GM23248 (cell line): Measurements from ENCODE around the gene ACTN4. TPM values are rescaled to one million over a fixed set of nuclear protein-coding genes. Genes with fewer than 3 reads are reported as not detected.

ENCODE experiments used
- DNase-seq: peaks from one replicate; pipeline ENCODE4 v3.0.0-alpha.2; 2015
- H2AFZ ChIP-seq: fragments of 200-600 bp; sonication (generic); 2 replicates; pipeline ENCODE4 v1.6.1; 2016; ENCODE audit warnings: antibody characterized with exemption
- H3F3A ChIP-seq: fragments of 200-600 bp; sonication (generic); 2 replicates; pipeline ENCODE4 v1.6.1; 2016; ENCODE audit warnings: mild to moderate bottlenecking, antibody characterized with exemption, mixed run types; ENCODE audit not compliant: insufficient read depth
- H3K27ac ChIP-seq: fragments of 200-600 bp; sonication (generic); 2 replicates; pipeline ENCODE4 v1.5.1; 2016; ENCODE audit warnings: mild to moderate bottlenecking
- H3K27me3 ChIP-seq: fragments of 200-600 bp; sonication (generic); replicated peaks from 2 replicates; pipeline ENCODE4 v1.6.1; 2016; ENCODE audit warnings: mild to moderate bottlenecking; ENCODE audit not compliant: insufficient read depth
- H3K36me3 ChIP-seq: fragments of 200-600 bp; sonication (generic); 2 replicates; pipeline ENCODE4 v1.6.1; 2016; ENCODE audit warnings: low read depth, mild to moderate bottlenecking
- H3K4me1 ChIP-seq: fragments of 200-600 bp; sonication (generic); 2 replicates; pipeline ENCODE4 v1.6.1; 2016; ENCODE audit warnings: mild to moderate bottlenecking; ENCODE audit not compliant: insufficient read depth
- H3K4me2 ChIP-seq: fragments of 200-600 bp; sonication (generic); one replicate; pipeline ENCODE4 v1.6.1; 2016; ENCODE audit warnings: mild to moderate bottlenecking; ENCODE audit not compliant: unreplicated experiment
- H3K4me3 ChIP-seq: fragments of 200-600 bp; sonication (generic); 2 replicates; pipeline ENCODE4 v1.5.1; 2016; ENCODE audit warnings: mild to moderate bottlenecking
- H3K79me2 ChIP-seq: fragments of 200-600 bp; sonication (generic); 2 replicates; pipeline ENCODE4 v1.6.1; 2016; ENCODE audit warnings: mild to moderate bottlenecking; ENCODE audit not compliant: insufficient read depth
- H3K9ac ChIP-seq: fragments of 200-600 bp; sonication (generic); 2 replicates; pipeline ENCODE4 v1.6.1; 2016; ENCODE audit warnings: mild to moderate bottlenecking
- H3K9me2 ChIP-seq: fragments of 200-600 bp; sonication (generic); 2 replicates; pipeline ENCODE4 v1.6.1; 2016; ENCODE audit warnings: mixed run types, mild to moderate bottlenecking, moderate library complexity; ENCODE audit not compliant: insufficient read depth
- H3K9me3 ChIP-seq: fragments of 200-600 bp; sonication (generic); one replicate; pipeline ENCODE4 v1.6.1; 2017; ENCODE audit warnings: low read depth
- H4K20me1 ChIP-seq: fragments of 200-600 bp; sonication (generic); 2 replicates; pipeline ENCODE4 v1.6.0; 2016; ENCODE audit not compliant: insufficient read depth
- EZH2 ChIP-seq: fragments of 200-600 bp; sonication (generic); IDR thresholded peaks from 2 replicates; pipeline ENCODE4 v1.6.1; 2018; ENCODE audit warnings: antibody characterized with exemption, mild to moderate bottlenecking; ENCODE audit not compliant: insufficient read depth, poor library complexity, severe bottlenecking
- EZH2phosphoT487 ChIP-seq: fragments of 200-600 bp; sonication (generic); IDR thresholded peaks from 2 replicates; pipeline ENCODE4 v1.6.1; 2018; ENCODE audit warnings: antibody characterized with exemption, moderate library complexity, mild to moderate bottlenecking, low read depth; ENCODE audit not compliant: insufficient read depth
- WGBS, 2 experiments: methylation state at CpG; one replicate each; pipeline ENCODE4 v1.1.6; 2015 to 2017; ENCODE audit warnings: low lambda C conversion rate in 2 of 2, low coverage in 1 of 2; ENCODE audit errors: missing lambda C conversion rate in 2 of 2; 5-methylcytosine and 5-hydroxymethylcytosine counted together
- in situ Hi-C: fragments of 300-500 bp; cut with MboI; formaldehyde crosslinking; loops from 2 replicates; pipeline ENCODE4 v1.15.0; 2020
- polyA plus RNA-seq: library from polyadenylated mRNA; unstranded; fragments of >200 nt; fragmentation: Nextera tagmentation; extraction: Ambion mirVana; gene quantifications from 2 replicates; pipeline ENCODE4 v1.2.1, GENCODE V29; 2016
- total RNA-seq: library from RNA; depleted of rRNA; stranded (reverse); fragments of >200 nt; shearing (Covaris generic); gene quantifications from 2 replicates; pipeline ENCODE4 v1.2.3, GENCODE V29; 2014

ACTN4 gene
- total and polyA plus RNA-seq, 2 experiments from 2014 or later: 84.6 to 477 TPM

GRCh38 chr19:38618590-38619360 lies 28.7 kb upstream of the ACTN4 start, which contains the start of gene EIF3K:
Gene EIF3K (plus strand): TSS chr19:38619188. CDS start chr19:38619269, 81 bp downstream.
- H3K9ac ChIP-seq: peak within 1 kb of the TSS; percentile 94
- peak within 1 kb of the TSS; percentile 87 for H3K4me3 ChIP-seq
- in situ Hi-C loops: no loop called here
- peak; percentile 99 for DNase-seq
- H3K36me3 ChIP-seq: peaks cover 14% of the 10 kb centered on the region
- H3K27ac ChIP-seq: peak within 1 kb of the TSS; percentile 51
- H3K4me1 ChIP-seq: 0 out of 2 replicates have a peak, but pooled peaks cover 8% of the 10 kb centered on the region
- no peaks in the 10 kb centered on the region for H3K9me3 ChIP-seq
- WGBS, 2 experiments: 1 to 2% methylated on average over 64 of the region's 64 CpGs
- H3F3A ChIP-seq: no peaks in the 10 kb centered on the region
- H3K79me2 ChIP-seq: peaks cover 33% of the 10 kb centered on the region
- no peaks in the 10 kb centered on the region for H3K9me2 ChIP-seq
- peak within 1 kb of the TSS; percentile 100 for H3K4me2 ChIP-seq
- no peaks in the 10 kb centered on the region for H3K27me3 ChIP-seq
- H2AFZ ChIP-seq: peak within 1 kb of the TSS; percentile 95
- TF ChIP-seq EZH2 (no peak), EZH2phosphoT487 (no peak)
- H4K20me1 ChIP-seq: no peaks in the 10 kb centered on the region

DNA sequence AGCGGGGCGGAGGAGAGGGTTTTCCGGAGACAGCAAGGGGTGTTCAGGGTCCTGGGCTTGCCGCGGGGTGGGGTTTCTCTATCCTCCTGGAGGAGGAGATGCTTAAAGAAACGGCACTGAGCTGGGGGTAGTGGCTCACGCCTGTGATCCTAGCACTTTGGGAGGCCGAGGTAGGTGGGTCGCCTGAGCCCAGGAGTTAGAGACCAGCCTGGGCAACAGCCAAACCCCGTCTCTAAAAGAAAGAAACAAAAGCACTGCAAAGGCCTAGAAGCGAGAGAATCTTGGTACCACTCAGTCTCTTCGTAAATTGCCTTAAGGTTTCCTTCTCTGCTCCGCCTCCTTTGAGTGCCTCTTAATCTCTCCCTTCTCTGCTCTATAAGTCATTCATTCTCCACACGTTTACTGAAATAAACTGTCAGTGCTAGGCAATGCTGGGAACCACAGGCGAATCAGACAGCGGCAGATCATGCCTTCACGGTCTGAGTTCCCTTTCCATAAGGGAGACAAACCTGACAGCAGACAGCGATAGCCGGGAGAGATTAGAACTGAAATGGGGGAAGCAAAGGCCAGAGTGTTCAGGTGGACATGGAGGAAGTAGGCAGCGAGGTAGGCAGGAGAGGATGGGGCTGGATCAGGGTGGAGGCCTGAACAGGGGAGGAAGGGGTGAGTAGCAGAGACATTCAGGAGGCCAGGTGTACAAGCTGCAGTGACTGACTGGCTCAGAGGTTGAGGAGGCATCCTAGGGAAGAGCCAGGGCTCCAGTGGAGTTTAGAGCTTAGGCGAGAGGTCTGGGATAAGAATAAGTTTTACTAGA lies 27.9 kb upstream of the ACTN4 start:
- Histone ChIP-seq H3K79me2 (peaks cover 33% of the 10 kb centered on the region), H3F3A (no peaks in the 10 kb centered on the region), H3K4me3 (peak overlapping the region; percentile 87), H2AFZ (peak overlapping the region; percentile 95), H3K4me2 (peak overlapping the region; percentile 100), H3K9me2 (no peaks in the 10 kb centered on the region), H4K20me1 (no peaks in the 10 kb centered on the region), H3K36me3 (peaks cover 15% of the 10 kb centered on the region), H3K9ac (peak overlapping the region; percentile 94), H3K9me3 (no peaks in the 10 kb centered on the region), H3K27ac (peak overlapping the region; percentile 31; the same call in 1 of the 2 replicates), H3K27me3 (no peaks in the 10 kb centered on the region), H3K4me1 (0 out of 2 replicates have a peak, but pooled peaks cover 8% of the 10 kb centered on the region)
- DNase-seq: peak; percentile 36
- in situ Hi-C loops: no loop called here
- WGBS, 2 experiments: 11 to 14% methylated on average over 21 of the region's 21 CpGs
- no peak for TF ChIP-seq EZH2phosphoT487
- no peak for TF ChIP-seq EZH2

GRCh38 chr19:38624822-38625221 lies 22.6 kb upstream of the ACTN4 start:
- Histone ChIP-seq H3K27me3 (no peaks in the 10 kb centered on the region), H3K9ac (no peak overlapping the region), H3K27ac (no peak overlapping the region), H3F3A (no peaks in the 10 kb centered on the region), H2AFZ (no peak overlapping the region), H3K36me3 (peaks cover 33% of the 10 kb centered on the region), H3K79me2 (peaks cover 30% of the 10 kb centered on the region), H3K9me3 (no peaks in the 10 kb centered on the region), H3K9me2 (no peaks in the 10 kb centered on the region), H3K4me3 (no peak overlapping the region), H3K4me2 (no peak overlapping the region), H3K4me1 (0 out of 2 replicates have a peak, but pooled peaks cover 5% of the 10 kb centered on the region), H4K20me1 (no peaks in the 10 kb centered on the region)
- TF ChIP-seq EZH2phosphoT487 (no peak), EZH2 (no peak)
- 88 to 93% methylated on average over 3 of the region's 3 CpGs for WGBS, 2 experiments
- in situ Hi-C loops: no loop called here
- no peak for DNase-seq

DNA sequence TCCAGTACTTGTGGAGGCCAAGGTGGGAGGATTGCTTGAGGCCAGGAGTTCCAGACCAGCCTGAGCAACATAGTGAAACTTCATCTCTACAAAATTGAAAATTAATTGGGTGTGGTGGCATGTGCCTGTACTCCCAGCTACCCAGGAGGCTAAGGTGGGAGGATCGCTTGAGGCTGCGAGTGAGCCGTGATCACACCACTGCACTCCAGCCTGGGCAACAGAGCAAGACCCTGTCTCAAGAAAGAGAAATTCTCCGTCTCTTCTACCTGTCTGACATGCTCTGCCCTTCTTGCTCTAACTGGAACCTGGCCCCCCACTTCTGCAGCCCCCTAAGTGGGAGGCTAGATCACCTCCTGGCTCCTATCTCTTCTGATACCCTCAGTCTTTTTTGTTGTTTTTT lies 21.0 kb upstream of the ACTN4 start:
- H3K4me2 ChIP-seq: no peak overlapping the region
- H3F3A ChIP-seq: no peaks in the 10 kb centered on the region
- in situ Hi-C loops: no loop called here
- H3K9ac ChIP-seq: no peak overlapping the region
- WGBS, 2 experiments: 89 to 94% methylated on average over 4 of the region's 4 CpGs
- H3K27me3 ChIP-seq: no peaks in the 10 kb centered on the region
- TF ChIP-seq EZH2phosphoT487: no peak
- no peak for TF ChIP-seq EZH2
- H3K4me1 ChIP-seq: no peaks in the 10 kb centered on the region
- H3K9me2 ChIP-seq: no peaks in the 10 kb centered on the region
- H3K27ac ChIP-seq: no peak overlapping the region
- H3K9me3 ChIP-seq: no peaks in the 10 kb centered on the region
- no peak overlapping the region for H3K4me3 ChIP-seq
- H2AFZ ChIP-seq: no peak overlapping the region
- peaks cover 14% of the 10 kb centered on the region for H3K79me2 ChIP-seq
- peaks cover 29% of the 10 kb centered on the region for H3K36me3 ChIP-seq
- no peaks in the 10 kb centered on the region for H4K20me1 ChIP-seq
- DNase-seq: no peak
